Spleen (tissue), 11 donors: ENCODE measurements around the gene ZNF300. TPM values are rescaled to one million over a fixed set of nuclear protein-coding genes. Genes with fewer than 3 reads are reported as not detected.
"Not testable (repeated sequence)": the region's sequence is repeated elsewhere in the genome, so short reads cannot be mapped to it uniquely, and the experiment has no call there.

Experiments
- DNase-seq: peaks from one replicate; pipeline ENCODE4 v3.0.0-alpha.2; 2020
- H3K27ac ChIP-seq, 8 donors: fragments of 200-600 bp; sonication (generic) in 7 of 8; 1 replicate in 4 of 8; 2 replicates in 4 of 8; pipeline versions ENCODE4 v1.5.0 to v1.8.0; 2016 to 2021; ENCODE audit warnings: inconsistent platforms in 4 of 8, mild to moderate bottlenecking in 4 of 8, moderate library complexity in 1 of 8
- H3K27me3 ChIP-seq, 7 donors: fragments of 200-600 bp; sonication (generic) in 6 of 7; replicated peaks in 1 of 7; 1 replicate in 4 of 7; 2 replicates in 3 of 7; pipeline versions ENCODE4 v1.5.0 to v1.8.0; 2016 to 2021; ENCODE audit warnings: inconsistent platforms in 3 of 7, mild to moderate bottlenecking in 1 of 7
- H3K36me3 ChIP-seq, 6 donors: fragments of 200-600 bp; sonication (generic) in 5 of 6; 1 replicate in 4 of 6; 2 replicates in 2 of 6; pipeline versions ENCODE4 v1.5.0 to v1.8.0; 2016 to 2021; ENCODE audit warnings: inconsistent platforms in 2 of 6
- H3K4me1 ChIP-seq, 6 donors: fragments of 200-600 bp; sonication (generic) in 5 of 6; 1 replicate in 3 of 6; 2 replicates in 3 of 6; pipeline versions ENCODE4 v1.5.0 to v1.8.0; 2016 to 2021; ENCODE audit warnings: inconsistent platforms in 3 of 6
- H3K4me3 ChIP-seq, 8 donors: fragments of 200-600 bp; sonication (generic) in 7 of 8; 1 replicate in 4 of 8; 2 replicates in 4 of 8; pipeline versions ENCODE4 v1.5.0 to v1.8.0; 2016 to 2021; ENCODE audit warnings: inconsistent platforms in 4 of 8, mild to moderate bottlenecking in 4 of 8, moderate library complexity in 2 of 8
- H3K9me3 ChIP-seq, 8 donors: fragments of 200-600 bp; sonication (generic) in 7 of 8; 1 replicate in 4 of 8; 2 replicates in 4 of 8; pipeline versions ENCODE4 v1.5.0 to v1.8.0; 2016 to 2021; ENCODE audit warnings: inconsistent platforms in 4 of 8
- CTCF ChIP-seq, 11 experiments: fragments of 200-600 bp in 7 of 11; fragments of 450-650 bp in 4 of 11; sonication (generic) in 4 of 11; IDR thresholded peaks in 8 of 11; conservative IDR thresholded peaks in 3 of 11; 1 replicate in 7 of 11; 2 replicates in 4 of 11; pipeline versions ENCODE4 v1.4.0 to v1.8.0; 2016 to 2021; ENCODE audit warnings: antibody characterized with exemption in 11 of 11, inconsistent platforms in 4 of 11, mild to moderate bottlenecking in 1 of 11
- POLR2A ChIP-seq, 3 donors: fragments of 450-650 bp; IDR thresholded peaks; one replicate each; pipeline ENCODE4 v1.5.1; 2017; ENCODE audit warnings: antibody characterized with exemption in 3 of 3, mild to moderate bottlenecking in 1 of 3
- POLR2AphosphoS5 ChIP-seq, 3 donors: sonication (generic); formaldehyde crosslinking; IDR thresholded peaks; one replicate each; pipeline ENCODE4 v1.5.1; 2017; ENCODE audit warnings: antibody characterized with exemption in 3 of 3
- WGBS, 5 donors: extraction: QIAGEN DNeasy Blood & Tissue Kit in 3 of 5; methylation state at CpG; one replicate each; pipeline versions ENCODE4 v1.1.5 to v1.1.7; 2013 to 2018; 5-methylcytosine and 5-hydroxymethylcytosine counted together
- intact Hi-C: fragments of 100-400 bp; cut with DNase I; formaldehyde crosslinking; loops from one replicate; pipeline ENCODE4 v1.15.0; 2023; ENCODE audit warnings: low total_unique reads
- polyA plus RNA-seq, 3 donors: library from polyadenylated mRNA; stranded (reverse); fragments of 200-250 nt; gene quantifications; one replicate each; pipeline ENCODE4 v1.2.1, GENCODE V29; 2013
- total RNA-seq, 7 donors: library from RNA; depleted of rRNA in 3 of 7; stranded (reverse); fragments of >200 nt in 3 of 7; fragmentation: NEBNext Ultra II Directional in 4 of 7; extraction: Animal tissue kit (Norgen Biotek cat#: 25700) in 4 of 7; gene quantifications; one replicate each; pipeline versions ENCODE4 v1.1.0 to v1.2.1, GENCODE V29; 2016 to 2021
- donor health status: healthy with polysubstance abuse.
- donor health status: DM: no; HTN: no; CAD: no; lungs with moderate emphysema.
- donor health status: DM: no; HTN: no; CAD: no.
- donor health status: Bipolar disorder and iron deficiency.
- donor health status: healthy.
- donor health status: DM: no; HTN: no; CAD: no.
- donor health status: DM: yes; HTN: yes; CAD: no.

ZNF300 gene
- total and polyA plus RNA-seq, 10 donors, result 3.1 to 7.2 (median 4.6) TPM

GRCh38 chr5:150879358-150879757 is 25.4 kb downstream of the ZNF300 start:
- Histone ChIP-seq H3K36me3 (no peaks in the 10 kb centered on the region), H3K27ac (no peak overlapping the region), H3K9me3 (peaks cover 2 to 98% (median 80%) of the 10 kb centered on the region in 8 donors), H3K27me3 (no peaks in the 10 kb centered on the region), H3K4me3 (no peak overlapping the region), H3K4me1 (no peaks in the 10 kb centered on the region)
- intact Hi-C loops, result no loop called here
- TF ChIP-seq POLR2A (IDR thresholded peaks at IDR 0.05) (no peak), POLR2AphosphoS5 (IDR thresholded peaks at IDR 0.05) (no peak), CTCF (IDR thresholded peaks at IDR 0.05 in 8 of 11, conservative IDR thresholded peaks at IDR 0.05 in 3 of 11) (no peak)
- no peak for DNase-seq

- no peaks in the 10 kb centered on the region for H3K4me1 ChIP-seq
- no peaks in the 10 kb centered on the region for H3K27me3 ChIP-seq
- H3K36me3 ChIP-seq, result no peaks in the 10 kb centered on the region
- no peak for TF ChIP-seq POLR2A (IDR thresholded peaks at IDR 0.05)
- TF ChIP-seq CTCF (IDR thresholded peaks at IDR 0.05 in 8 of 11, conservative IDR thresholded peaks at IDR 0.05 in 3 of 11), result no peak
- TF ChIP-seq POLR2AphosphoS5 (IDR thresholded peaks at IDR 0.05), result no peak
- peaks cover 0 to 59% (median 28%) of the 10 kb centered on the region in 8 donors for H3K9me3 ChIP-seq
- 20 to 68% (median 50%) methylated on average over 1 of the region's 1 CpG for WGBS, 5 donors
- DNase-seq, result no peak
- H3K27ac ChIP-seq, result no peak overlapping the region
- intact Hi-C loops, result no loop called here
- H3K4me3 ChIP-seq, result no peak overlapping the region
Observed at GRCh38 chr5:150862070-150862469, 42.7 kb downstream of the ZNF300 start.

DNA sequence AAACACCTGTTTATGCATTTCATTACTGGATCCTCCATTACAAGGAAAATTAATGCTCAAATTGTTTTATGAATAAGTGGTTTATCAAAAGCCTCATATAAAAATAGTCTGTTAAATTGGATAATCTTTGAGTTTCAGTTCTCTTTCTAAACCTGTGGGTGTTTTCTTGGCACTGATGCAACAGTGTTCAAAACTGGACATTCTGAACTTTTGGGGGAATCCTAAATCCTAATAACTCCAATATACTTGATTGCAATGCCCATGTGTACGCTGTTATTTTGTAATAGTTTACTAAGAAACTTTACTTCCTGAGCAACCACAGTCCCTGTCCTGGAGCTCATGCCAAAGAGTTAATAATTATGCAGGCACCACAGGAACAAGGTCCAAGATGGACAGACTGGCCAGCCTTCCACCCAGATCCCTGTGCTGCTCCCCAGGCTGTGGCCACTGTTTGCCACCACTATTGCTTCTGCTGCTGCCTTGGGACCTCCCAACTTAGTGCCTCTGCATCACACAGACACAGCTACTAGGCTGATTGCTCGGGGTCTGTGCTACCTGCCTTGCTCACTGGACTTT is 44.4 kb downstream of the ZNF300 start:
- intact Hi-C loops, result no loop called here
- Histone ChIP-seq H3K9me3 (peaks cover 0 to 42% (median 17%) of the 10 kb centered on the region in 8 donors), H3K27ac (no peak overlapping the region), H3K4me1 (no peaks in the 10 kb centered on the region), H3K36me3 (no peaks in the 10 kb centered on the region), H3K4me3 (no peak overlapping the region), H3K27me3 (no peaks in the 10 kb centered on the region)
- no peak for DNase-seq
- WGBS, 5 donors, result 41 to 75% (median 68%) methylated on average over 2 of the region's 2 CpGs
- TF ChIP-seq POLR2AphosphoS5 (IDR thresholded peaks at IDR 0.05) (no peak), POLR2A (IDR thresholded peaks at IDR 0.05) (no peak), CTCF (IDR thresholded peaks at IDR 0.05 in 8 of 11, conservative IDR thresholded peaks at IDR 0.05 in 3 of 11) (no peak)

DNA sequence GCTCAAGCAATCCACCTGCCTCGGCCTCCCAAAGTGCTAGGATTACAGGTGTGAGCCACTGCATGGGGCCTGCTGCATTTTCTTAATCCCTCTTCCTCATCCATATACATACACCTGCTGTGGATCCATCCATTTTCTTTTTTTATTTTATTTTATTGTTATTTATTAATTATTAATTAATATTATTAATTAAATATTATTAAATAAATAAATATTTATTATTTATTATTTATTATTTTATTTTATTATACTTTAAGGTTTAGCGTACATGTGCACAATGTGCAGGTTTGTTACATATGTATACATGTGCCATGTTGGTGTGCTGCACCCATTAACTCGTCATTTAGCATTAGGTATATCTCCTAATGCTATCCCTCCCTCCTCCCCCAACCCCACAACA is 48.1 kb downstream of the ZNF300 start:
- H3K4me3 ChIP-seq, H3K9me3 ChIP-seq, intact Hi-C loops, H3K36me3 ChIP-seq, H3K4me1 ChIP-seq, H3K27me3 ChIP-seq, DNase-seq, H3K27ac ChIP-seq: not testable (repeated sequence)
- 62 to 95% (median 85%) methylated on average over 3 of the region's 3 CpGs for WGBS, 5 donors

- no peak overlapping the region for H3K4me3 ChIP-seq
- intact Hi-C loops, result no loop called here
- DNase-seq, result no peak
- TF ChIP-seq CTCF (IDR thresholded peaks at IDR 0.05 in 8 of 11, conservative IDR thresholded peaks at IDR 0.05 in 3 of 11), result no peak
- TF ChIP-seq POLR2AphosphoS5 (IDR thresholded peaks at IDR 0.05), result no peak
- no peak for TF ChIP-seq POLR2A (IDR thresholded peaks at IDR 0.05)
- H3K36me3 ChIP-seq, result no peaks in the 10 kb centered on the region
- WGBS, 5 donors, result 66 to 89% (median 76%) methylated on average over 2 of the region's 2 CpGs
- H3K27me3 ChIP-seq, result no peaks in the 10 kb centered on the region
- H3K27ac ChIP-seq, result peak overlapping the region in 2 of 8 donors; percentile 14 to 22
- H3K4me1 ChIP-seq, result peaks cover 0 to 10% (median 0%) of the 10 kb centered on the region in 6 donors
- peaks cover 0 to 3% (median 0%) of the 10 kb centered on the region in 8 donors for H3K9me3 ChIP-seq
Observed at GRCh38 chr5:150853561-150853960, 51.2 kb downstream of the ZNF300 start.
